Esophagus squamous epithelium (tissue), 5 donors: Measurements from ENCODE around the gene COX6B2. TPM values are rescaled to one million over a fixed set of nuclear protein-coding genes. Genes with fewer than 3 reads are reported as not detected.
A peak's percentile ranks its signal among the peaks of the same experiment; 100 is the strongest.

Source experiments
- DNase-seq: peaks from one replicate; lab custom pipeline; 2025; lab: John Stamatoyannopoulos, UW
- H3K27ac ChIP-seq, 4 donors: fragments of 200-600 bp; sonication (generic); one replicate each; pipeline ENCODE4 v1.5.1; 2016 to 2019; ENCODE audit warnings: mild to moderate bottlenecking in 1 of 4
- H3K27me3 ChIP-seq, 4 donors: fragments of 200-600 bp; sonication (generic); 1 replicate in 3 of 4; 2 replicates in 1 of 4; pipeline versions ENCODE4 v1.5.1 to v1.6.0; 2017 to 2021; ENCODE audit warnings: antibody characterized with exemption in 1 of 4
- H3K36me3 ChIP-seq, 3 donors: fragments of 200-600 bp; sonication (generic); one replicate each; pipeline ENCODE4 v1.5.1; 2016 to 2019
- H3K4me1 ChIP-seq, 3 donors: fragments of 200-600 bp; sonication (generic); one replicate each; pipeline ENCODE4 v1.5.1; 2017 to 2019
- H3K4me3 ChIP-seq, 4 donors: fragments of 200-600 bp; sonication (generic); 1 replicate in 3 of 4; 2 replicates in 1 of 4; pipeline ENCODE4 v1.5.1; 2016 to 2019; ENCODE audit warnings: mild to moderate bottlenecking in 2 of 4, moderate library complexity in 1 of 4
- H3K9me3 ChIP-seq, 3 donors: fragments of 200-600 bp; sonication (generic); one replicate each; pipeline ENCODE4 v1.5.1; 2016 to 2019
- CTCF ChIP-seq, 6 experiments: fragments of 450-650 bp in 4 of 6; fragments of 200-600 bp in 2 of 6; sonication (generic) in 2 of 6; IDR thresholded peaks; one replicate each; pipeline ENCODE4 v1.5.1; 2016 to 2019; ENCODE audit warnings: antibody characterized with exemption in 6 of 6, mild to moderate bottlenecking in 4 of 6, moderate library complexity in 4 of 6
- POLR2A ChIP-seq, 4 donors: fragments of 450-650 bp; IDR thresholded peaks; one replicate each; pipeline ENCODE4 v1.6.1; 2017; ENCODE audit warnings: antibody characterized with exemption in 4 of 4, mild to moderate bottlenecking in 4 of 4, moderate library complexity in 3 of 4
- WGBS, 2 donors: methylation state at CpG; one replicate each; pipeline ENCODE4 v1.1.5; 2018; 5-methylcytosine and 5-hydroxymethylcytosine counted together
- intact Hi-C: fragments of 100-400 bp; cut with DNase I; formaldehyde crosslinking; loops from one replicate; pipeline ENCODE4 v1.15.0; 2022
- total RNA-seq, 4 donors: library from RNA; depleted of rRNA; stranded (reverse); fragments of >200 nt; gene quantifications; one replicate each; pipeline ENCODE4 v1.1.0, GENCODE V29; 2016
- donor health status: DM: yes; HTN: yes; CAD: no.

Gene COX6B2
- total RNA-seq, 4 donors from 2014 or later: 0.66 to 1.4 (median 0.95) TPM; not detected in 1

- Histone ChIP-seq H3K9me3 (no peaks in the 10 kb centered on the region), H3K27me3 (no peaks in the 10 kb centered on the region), H3K4me3 (no peak overlapping the region), H3K27ac (no peak overlapping the region), H3K4me1 (peaks cover 8 to 52% (median 32%) of the 10 kb centered on the region in 3 donors), H3K36me3 (peaks cover 1 to 34% (median 17%) of the 10 kb centered on the region in 3 donors)
- WGBS, 2 donors: 66 to 70% methylated on average over 16 to 18 of the region's 18 CpGs
- no peak for DNase-seq
- intact Hi-C loops: no loop called here
- no peak for TF ChIP-seq CTCF (IDR thresholded peaks at IDR 0.05)
- TF ChIP-seq POLR2A (IDR thresholded peaks at IDR 0.05): no peak
Observed at GRCh38 chr19:55392820-55393761, 38.6 kb upstream of the COX6B2 start.

- no peak for TF ChIP-seq CTCF (IDR thresholded peaks at IDR 0.05)
- TF ChIP-seq POLR2A (IDR thresholded peaks at IDR 0.05): no peak
- WGBS, 2 donors: 63 to 65% methylated on average over 11 to 18 of the region's 18 CpGs
- DNase-seq: no peak
- peaks cover 19 to 59% (median 43%) of the 10 kb centered on the region in 3 donors for H3K4me1 ChIP-seq
- H3K27me3 ChIP-seq: no peaks in the 10 kb centered on the region
- H3K36me3 ChIP-seq: peaks cover 6 to 45% (median 22%) of the 10 kb centered on the region in 3 donors
- intact Hi-C loops: no loop called here
- H3K9me3 ChIP-seq: no peaks in the 10 kb centered on the region
- peak overlapping the region in 3 of 4 donors; percentile 7 to 33 (median 25) for H3K27ac ChIP-seq
- no peak overlapping the region for H3K4me3 ChIP-seq
Observed at GRCh38 chr19:55391702-55392615, 37.4 kb upstream of the COX6B2 start.

GRCh38 chr19:55391191-55391670, 36.7 kb upstream of the COX6B2 start:
- WGBS, 2 donors: 45 to 71% methylated on average over 7 of the region's 12 CpGs
- no peak for DNase-seq

GRCh38 chr19:55390461-55390880, 36.0 kb upstream of the COX6B2 start:
- no peak for DNase-seq
- H3K27me3 ChIP-seq: no peaks in the 10 kb centered on the region
- H3K4me1 ChIP-seq: peaks cover 23 to 66% (median 46%) of the 10 kb centered on the region in 3 donors
- intact Hi-C loops: no loop called here
- H3K27ac ChIP-seq: peak overlapping the region in 1 of 4 donors; percentile 33
- peaks cover 6 to 52% (median 22%) of the 10 kb centered on the region in 3 donors for H3K36me3 ChIP-seq
- H3K4me3 ChIP-seq: no peak overlapping the region
- H3K9me3 ChIP-seq: no peaks in the 10 kb centered on the region
- 33 to 66% methylated on average over 1 to 4 of the region's 7 CpGs for WGBS, 2 donors
- TF ChIP-seq POLR2A (IDR thresholded peaks at IDR 0.05): no peak
- no peak for TF ChIP-seq CTCF (IDR thresholded peaks at IDR 0.05)

More at GRCh38 chr19:55391191-55391670, 36.7 kb upstream of the COX6B2 start:
- intact Hi-C loops: no loop called here
- H3K27me3 ChIP-seq: no peaks in the 10 kb centered on the region
- no peak for TF ChIP-seq CTCF (IDR thresholded peaks at IDR 0.05)
- TF ChIP-seq POLR2A (IDR thresholded peaks at IDR 0.05): no peak
- peaks cover 6 to 52% (median 22%) of the 10 kb centered on the region in 3 donors for H3K36me3 ChIP-seq
- peaks cover 23 to 66% (median 46%) of the 10 kb centered on the region in 3 donors for H3K4me1 ChIP-seq
- H3K27ac ChIP-seq: peak overlapping the region in 3 of 4 donors; percentile 7 to 33 (median 25)
- no peak overlapping the region for H3K4me3 ChIP-seq
- H3K9me3 ChIP-seq: no peaks in the 10 kb centered on the region
